ENCODE measurements around the gene MAP4K5. TPM values are rescaled to one million over a fixed set of nuclear protein-coding genes. Genes with fewer than 3 reads are reported as not detected.
"Not testable (repeated sequence)": the region's sequence is repeated elsewhere in the genome, so short reads cannot be mapped to it uniquely, and the experiment has no call there.

The MAP4K5 gene
- total RNA-seq, 1 experiment from 2014 or later, result 33.1 TPM

GRCh38 chr14:50552796-50553195, 20.4 kb upstream of the MAP4K5 start:
- H3K4me1 ChIP-seq (ENCODE audit: control insufficient read depth, insufficient read depth, low read length); H3K9me3 ChIP-seq (ENCODE audit: control insufficient read depth, insufficient read depth, low read depth, low read length); ATAC-seq; CTCF ChIA-PET; H3K4me3 ChIP-seq (ENCODE audit: low read depth in 2 of 2, low read length in 2 of 2); H3K27ac ChIP-seq (ENCODE audit: low read length); H3K27me3 ChIP-seq (ENCODE audit: control insufficient read depth, insufficient read depth, low read length); intact Hi-C loops (cut with micrococcal nuclease; ENCODE audit: unreplicated experiment); in situ Hi-C loops (cut with HindIII; ENCODE audit: low pct_unique_long_range_greater_than_20kb, low sequenced_read_pairs); POLR2A ChIA-PET; BruUV-seq (replicated peaks); DNase-seq (ENCODE audit: low read depth, low spot score); H3K36me3 ChIP-seq (ENCODE audit: control insufficient read depth, insufficient read depth, low read length): not testable (repeated sequence)

- H3K27me3 ChIP-seq (ENCODE audit: control insufficient read depth, insufficient read depth, low read length), result no peaks in the 10 kb centered on the region
- CTCF ChIA-PET, result no interaction called here
- ATAC-seq (no peak), DNase-seq (ENCODE audit: low read depth, low spot score) (no peak)
- no peaks in the 10 kb centered on the region for H3K36me3 ChIP-seq (ENCODE audit: control insufficient read depth, insufficient read depth, low read length)
- TF ChIP-seq POLR2AphosphoS5 (IDR thresholded peaks at IDR 0.05; ENCODE audit: low read depth, low read length) (no peak), REST (IDR thresholded peaks at IDR 0.05; ENCODE audit: insufficient read depth in 1 of 2, low read depth in 2 of 2, low read length in 1 of 2) (no peak), CTCF (IDR thresholded peaks at IDR 0.05) (no peak), TCF7L2 (IDR thresholded peaks at IDR 0.05; ENCODE audit: low read depth, low read length) (no peak), SIN3A (IDR thresholded peaks at IDR 0.05; ENCODE audit: borderline replicate concordance, insufficient read depth, low read depth, low read length) (no peak)
- POLR2A ChIA-PET, result no interaction called here
- no peaks in the 10 kb centered on the region for H3K4me1 ChIP-seq (ENCODE audit: control insufficient read depth, insufficient read depth, low read length)
- H3K27ac ChIP-seq (ENCODE audit: low read length), result no peak overlapping the region
- intact Hi-C loops (cut with micrococcal nuclease; ENCODE audit: unreplicated experiment) (no loop called here), in situ Hi-C loops (cut with HindIII; ENCODE audit: low pct_unique_long_range_greater_than_20kb, low sequenced_read_pairs) (no loop called here)
- BruUV-seq (replicated peaks), result no TSS peak
- no peaks in the 10 kb centered on the region for H3K9me3 ChIP-seq (ENCODE audit: control insufficient read depth, insufficient read depth, low read depth, low read length)
- H3K4me3 ChIP-seq (ENCODE audit: low read depth in 2 of 2, low read length in 2 of 2), result no peak overlapping the region
Measured at GRCh38 chr14:50551877-50552276, 19.5 kb upstream of the MAP4K5 start.

GRCh38 chr14:50550294-50550693, 17.9 kb upstream of the MAP4K5 start:
- Histone ChIP-seq H3K4me1 (ENCODE audit: control insufficient read depth, insufficient read depth, low read length) (no peaks in the 10 kb centered on the region), H3K36me3 (ENCODE audit: control insufficient read depth, insufficient read depth, low read length) (no peaks in the 10 kb centered on the region), H3K27ac (ENCODE audit: low read length) (no peak overlapping the region), H3K4me3 (ENCODE audit: low read depth in 2 of 2, low read length in 2 of 2) (no peak overlapping the region), H3K27me3 (ENCODE audit: control insufficient read depth, insufficient read depth, low read length) (no peaks in the 10 kb centered on the region), H3K9me3 (ENCODE audit: control insufficient read depth, insufficient read depth, low read depth, low read length) (no peaks in the 10 kb centered on the region)
- intact Hi-C loops (cut with micrococcal nuclease; ENCODE audit: unreplicated experiment) (no loop called here), in situ Hi-C loops (cut with HindIII; ENCODE audit: low pct_unique_long_range_greater_than_20kb, low sequenced_read_pairs) (no loop called here)
- no peak for TF ChIP-seq POLR2AphosphoS5 (IDR thresholded peaks at IDR 0.05; ENCODE audit: low read depth, low read length)
- TF ChIP-seq CTCF (IDR thresholded peaks at IDR 0.05), result no peak
- TF ChIP-seq SIN3A (IDR thresholded peaks at IDR 0.05; ENCODE audit: borderline replicate concordance, insufficient read depth, low read depth, low read length), result no peak
- ChIA-PET CTCF (no interaction called here), POLR2A (no interaction called here)
- ATAC-seq (no peak), DNase-seq (ENCODE audit: low read depth, low spot score) (no peak)
- no TSS peak for BruUV-seq (replicated peaks)

Measured in Panc1 (cell line).